Esophagus mucosa (tissue), 1 donor: ENCODE data around the gene ATXN7L2. TPM values are rescaled to one million over a fixed set of nuclear protein-coding genes. Genes with fewer than 3 reads are reported as not detected.
"Not testable (repeated sequence)": the region's sequence is repeated elsewhere in the genome, so short reads cannot be mapped to it uniquely, and the experiment has no call there.

Experiments
- ATAC-seq: fragments of 200-7000 bp; cut with Tn5 transposase; one replicate; pipeline ENCODE4 v1.9.1; 2020
- total RNA-seq: library from RNA; stranded (reverse); gene quantifications from one replicate; pipeline ENCODE4 v1.2.4, GENCODE V29; 2023
- donor health status: DM: yes; HTN: yes; CAD: no.

The ATXN7L2 gene
- 2.7 TPM for total RNA-seq

GRCh38 chr1:109483672-109484518, at the start of gene ATXN7L2:
TSS of gene ATXN7L2 (plus strand) at chr1:109483905. CDS start at chr1:109483954, 49 bp downstream.
- peak; percentile 92 for ATAC-seq

GRCh38 chr1:109434484-109434883, 49.2 kb upstream of the ATXN7L2 start:
- ATAC-seq, result no peak

GRCh38 chr1:109438798-109439297, 44.9 kb upstream of the ATXN7L2 start:
- ATAC-seq, result no peak

GRCh38 chr1:109441069-109441468, 42.6 kb upstream of the ATXN7L2 start:
- no peak for ATAC-seq

- ATAC-seq, result no peak
These were observed 40.2 kb upstream of the ATXN7L2 start for GRCh38 chr1:109443476-109443875.

GRCh38 chr1:109444346-109444745, 39.4 kb upstream of the ATXN7L2 start:
- ATAC-seq, result no peak

- not testable (repeated sequence) for ATAC-seq
These were observed 37.6 kb upstream of the ATXN7L2 start for GRCh38 chr1:109445949-109446695.

GRCh38 chr1:109447524-109447923, 36.2 kb upstream of the ATXN7L2 start:
- ATAC-seq, result no peak

GRCh38 chr1:109454497-109455133, 29.1 kb upstream of the ATXN7L2 start:
- no peak for ATAC-seq

GRCh38 chr1:109457819-109458218, 25.9 kb upstream of the ATXN7L2 start:
- no peak for ATAC-seq

- peak; percentile 25 for ATAC-seq
These were observed 17.6 kb upstream of the ATXN7L2 start for GRCh38 chr1:109466125-109466451.

- peak; percentile 15 for ATAC-seq
These were observed 17.0 kb upstream of the ATXN7L2 start, which contains the start of gene SYPL2 for GRCh38 chr1:109466452-109467300. TSS of gene SYPL2 (plus strand) at chr1:109466546. CDS start at chr1:109466844, 298 bp downstream.

- ATAC-seq, result no peak
These were observed 16.4 kb upstream of the ATXN7L2 start for GRCh38 chr1:109467301-109467777.

- ATAC-seq, result no peak
These were observed 15.6 kb upstream of the ATXN7L2 start for GRCh38 chr1:109468061-109468460.

- no peak for ATAC-seq
These were observed 14.8 kb upstream of the ATXN7L2 start for GRCh38 chr1:109468903-109469302.

- ATAC-seq, result no peak
These were observed 13.5 kb upstream of the ATXN7L2 start for GRCh38 chr1:109470245-109470644.

- ATAC-seq, result no peak
These were observed 10.9 kb upstream of the ATXN7L2 start for GRCh38 chr1:109472779-109473178.

- ATAC-seq, result not testable (repeated sequence)
These were observed 10.2 kb upstream of the ATXN7L2 start for GRCh38 chr1:109473284-109474057.

GRCh38 chr1:109474697-109475096, 9.0 kb upstream of the ATXN7L2 start:
- ATAC-seq, result no peak

- ATAC-seq, result no peak
These were observed 8.4 kb upstream of the ATXN7L2 start for GRCh38 chr1:109475261-109475660.

- no peak for ATAC-seq
These were observed 6.9 kb upstream of the ATXN7L2 start for GRCh38 chr1:109476825-109477224.
